Stimulated activated CD8-positive, alpha-beta memory T cell treated with anti-CD3 and anti-CD28 coated beads, Interleukin-2, amount 100 ng/mL, for 48 hours (primary cell): ENCODE results near the gene ADORA3.

ENCODE experiments used
- DNase-seq, 2 donors: peaks; one replicate each; pipeline ENCODE4 v3.0.0-alpha.2; 2020; ENCODE audit warnings: low read depth in 2 of 2

The ADORA3 gene

DNA sequence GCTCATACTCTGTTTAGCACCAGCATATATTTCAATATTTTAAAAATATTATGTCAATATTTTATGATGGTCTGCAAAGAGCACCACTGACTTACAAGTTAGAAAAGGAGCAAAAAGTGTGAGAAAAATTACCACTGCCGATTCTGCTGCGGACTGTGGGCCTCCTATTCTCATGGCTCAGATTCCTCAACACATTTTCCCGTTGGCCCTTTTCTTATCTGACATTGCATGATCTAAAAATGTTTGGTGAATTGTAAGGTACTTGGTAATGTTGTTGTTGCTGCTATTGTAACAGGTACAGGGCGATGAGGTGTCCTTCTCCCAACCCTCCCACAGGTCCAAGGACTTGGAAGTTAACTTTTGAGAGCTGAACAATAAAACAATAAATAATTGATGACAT is 28.9 kb downstream of the ADORA3 start:
- DNase-seq: no peak

GRCh38 chr1:111474106-111474505 is 29.3 kb downstream of the ADORA3 start:
- no peak for DNase-seq

DNA sequence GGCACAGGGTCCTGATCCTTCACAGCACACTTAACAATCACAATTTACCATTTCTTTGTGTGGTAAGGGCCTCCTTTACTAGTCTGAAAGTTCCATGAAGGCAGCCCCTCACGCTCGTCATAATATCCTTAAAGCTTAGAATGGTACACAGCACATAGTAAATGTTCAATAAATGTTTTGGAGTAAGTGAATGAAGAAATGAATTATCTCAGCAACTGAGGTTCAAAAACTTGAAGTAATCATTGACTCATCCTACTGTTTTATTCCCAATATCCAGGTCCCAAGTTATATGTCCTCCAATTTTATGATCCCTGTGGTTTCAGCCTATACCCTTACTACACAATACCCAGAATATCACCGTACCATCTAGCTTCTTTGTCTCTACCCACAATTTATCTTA is 31.9 kb downstream of the ADORA3 start:
- DNase-seq: no peak

GRCh38 chr1:111471012-111471411 is 32.4 kb downstream of the ADORA3 start:
- DNase-seq: peak; percentile 17 to 38

DNA sequence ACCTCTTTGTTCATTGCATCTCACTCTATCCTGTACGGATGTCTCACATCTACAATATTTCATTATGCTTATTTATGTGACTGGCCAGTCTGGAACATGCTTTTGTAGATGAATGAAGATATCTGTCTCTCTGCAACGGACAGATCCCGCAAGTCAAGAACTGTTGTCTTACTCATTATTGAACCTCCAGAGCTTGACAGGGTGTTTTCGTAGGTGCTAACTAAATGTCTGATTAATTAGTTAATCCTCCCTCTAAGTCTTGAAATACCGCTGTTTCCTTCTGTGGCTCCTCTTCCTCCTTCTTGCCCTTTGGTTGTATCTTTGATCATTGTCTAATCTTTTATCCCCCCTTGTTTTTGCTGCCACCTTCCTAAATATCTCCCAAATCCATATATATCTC is 32.8 kb downstream of the ADORA3 start:
- no peak for DNase-seq

GRCh38 chr1:111469539-111469938 is 33.9 kb downstream of the ADORA3 start:
- no peak for DNase-seq

GRCh38 chr1:111468717-111469100 is 34.7 kb downstream of the ADORA3 start:
- no peak for DNase-seq

- no peak for DNase-seq
Measured at GRCh38 chr1:111467865-111468716, 35.3 kb downstream of the ADORA3 start.

DNA sequence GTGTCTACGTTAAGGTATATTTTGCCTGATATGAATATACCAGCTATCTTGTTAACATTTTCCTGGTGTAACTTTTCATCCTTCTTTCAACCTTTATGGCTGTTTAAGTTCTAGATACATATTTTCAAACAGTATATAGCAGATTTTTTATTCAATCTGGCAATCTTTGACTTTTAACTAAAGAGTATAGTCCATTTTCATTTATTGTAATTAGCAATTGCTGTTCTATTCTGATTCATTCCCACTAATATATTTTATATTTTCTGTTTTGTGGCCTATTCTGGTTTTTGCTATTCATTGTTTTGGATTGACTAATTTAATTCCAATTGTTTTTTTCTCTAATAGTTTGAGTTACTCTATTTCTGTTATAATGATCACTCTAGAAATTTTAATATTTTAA is 37.0 kb downstream of the ADORA3 start:
- no peak for DNase-seq

DNA sequence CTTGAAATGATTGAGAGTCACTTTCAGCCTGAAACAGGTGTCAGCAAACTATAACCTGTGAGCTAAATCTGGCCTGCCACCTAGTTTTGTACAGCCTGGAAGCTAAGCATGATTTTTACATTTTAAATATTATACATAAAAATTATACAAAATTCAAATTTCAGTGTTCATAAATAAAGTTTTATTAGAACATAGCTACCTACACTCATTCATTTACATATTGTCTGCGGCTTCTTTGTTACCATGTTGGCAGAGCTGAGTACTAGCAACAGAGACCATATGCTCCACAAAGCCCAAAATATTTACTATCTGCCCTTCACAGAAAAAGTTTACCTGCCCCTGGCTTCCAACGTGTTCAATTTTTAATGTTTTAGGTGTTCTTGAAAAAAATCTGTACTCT is 37.7 kb downstream of the ADORA3 start:
- DNase-seq: no peak

GRCh38 chr1:111463029-111463683 is 40.3 kb downstream of the ADORA3 start:
- no peak for DNase-seq

DNA sequence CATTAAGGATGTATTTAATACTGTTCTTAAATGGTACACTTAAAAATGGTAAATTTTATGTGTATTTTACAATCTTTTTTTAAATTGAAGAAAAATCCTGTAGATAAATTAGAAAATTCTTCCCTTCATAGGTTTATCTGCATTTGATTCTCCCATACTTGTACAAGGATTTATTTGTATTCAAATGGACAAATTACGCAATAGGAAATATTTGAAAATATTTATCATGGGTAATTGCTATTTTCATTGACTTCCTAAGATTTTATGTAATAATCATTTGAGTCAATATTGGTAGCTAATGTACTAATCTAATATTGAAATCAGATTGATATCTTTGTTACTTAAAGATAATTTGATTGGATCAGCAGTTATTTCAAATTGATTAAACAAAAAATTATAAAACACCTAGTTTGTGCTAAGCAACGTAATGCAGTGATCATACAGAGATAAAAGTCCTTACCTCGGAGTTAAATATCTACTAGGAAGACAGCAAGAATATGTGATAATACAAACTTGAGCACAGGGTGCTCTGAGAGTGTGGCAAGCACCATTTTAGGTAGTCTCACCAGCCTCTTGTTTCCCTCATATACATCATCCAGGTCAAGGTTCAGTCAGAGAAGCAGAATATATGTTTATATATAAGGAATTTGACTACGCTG is 40.9 kb downstream of the ADORA3 start:
- DNase-seq: no peak

DNA sequence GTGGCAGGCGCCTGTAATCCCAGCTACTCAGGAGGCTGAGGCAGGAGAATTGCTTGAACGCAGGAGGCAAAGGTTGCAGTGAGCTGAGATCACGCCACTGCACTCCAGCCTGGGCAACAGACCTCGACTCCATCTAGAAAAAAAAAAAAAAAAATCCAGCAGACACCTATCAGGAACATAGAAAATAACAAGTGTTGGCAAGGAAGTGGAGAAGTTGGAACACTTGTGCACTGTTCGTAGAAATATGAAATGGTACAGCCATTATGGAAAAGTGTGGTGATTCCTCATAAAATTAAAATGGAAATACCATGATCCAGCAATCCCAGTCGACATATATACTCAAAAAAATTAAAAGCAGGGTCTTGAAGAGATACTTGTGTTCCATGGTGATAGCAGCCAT is 41.7 kb downstream of the ADORA3 start:
- DNase-seq: no peak

GRCh38 chr1:111455642-111456031 is 47.8 kb downstream of the ADORA3 start:
- no peak for DNase-seq

GRCh38 chr1:111454859-111455641 is 48.4 kb downstream of the ADORA3 start:
- DNase-seq: no peak

DNA sequence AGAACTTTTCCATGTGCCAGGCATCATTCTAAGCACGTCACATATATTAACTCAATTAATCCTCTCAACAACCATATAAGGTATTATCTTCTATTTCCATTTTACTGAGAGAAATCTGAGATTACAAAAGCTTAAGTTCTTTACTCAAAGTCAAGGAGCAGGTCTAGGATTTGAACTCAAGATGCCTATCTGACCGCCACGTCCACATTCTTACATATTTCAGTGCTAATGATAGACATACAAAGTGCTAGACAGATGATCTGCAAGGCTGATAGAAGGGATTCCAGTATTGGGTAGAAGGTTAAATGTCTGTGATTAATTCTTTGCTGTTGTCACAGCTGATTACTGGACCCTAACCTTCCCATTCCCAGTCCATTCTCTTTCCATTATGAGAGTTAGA is 49.7 kb downstream of the ADORA3 start:
- no peak for DNase-seq

DNA sequence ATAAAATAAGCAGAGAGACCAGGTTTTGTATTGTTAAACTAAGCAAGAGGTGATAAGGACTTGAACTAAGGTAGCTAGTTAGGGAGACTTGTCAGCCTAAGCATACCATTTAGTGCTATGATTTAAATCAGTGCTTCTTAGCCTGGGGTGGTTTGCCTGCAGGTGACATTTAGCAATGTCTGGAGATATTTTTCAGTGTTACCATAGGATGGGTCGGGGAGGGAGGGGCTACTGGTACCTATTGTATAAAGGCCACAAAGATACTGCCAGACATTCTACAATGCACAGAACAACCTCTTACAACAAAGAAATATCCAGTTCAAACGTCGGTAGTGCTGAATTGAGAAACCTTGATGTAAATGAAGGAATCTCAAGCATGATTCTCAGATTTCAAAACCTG is 50.9 kb downstream of the ADORA3 start:
- no peak for DNase-seq

DNA sequence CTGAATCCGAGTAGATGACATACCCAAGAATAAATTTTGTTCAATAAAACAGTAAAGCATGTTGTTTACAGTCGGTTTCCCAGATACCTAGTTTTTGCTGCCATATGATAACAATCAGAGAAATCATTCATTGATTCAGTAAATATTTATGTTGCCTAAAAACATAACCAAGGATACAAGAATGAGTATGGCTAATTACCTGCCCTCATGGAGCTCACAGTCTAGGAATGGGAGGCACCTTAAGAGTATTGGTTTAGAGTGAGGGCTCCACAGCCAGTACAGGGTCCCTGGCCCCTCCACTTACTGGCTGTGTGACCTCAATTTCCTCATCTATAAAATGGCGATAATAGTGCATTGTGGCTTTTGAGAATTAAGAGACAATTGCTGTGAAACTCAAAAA is 53.2 kb downstream of the ADORA3 start:
- no peak for DNase-seq

GRCh38 chr1:111449703-111450017 is 53.8 kb downstream of the ADORA3 start:
- no peak for DNase-seq
